ENCODE measurements around the gene LSM7. TPM values are rescaled to one million over a fixed set of nuclear protein-coding genes. Genes with fewer than 3 reads are reported as not detected.

The LSM7 gene
- total RNA-seq, 3 donors from 2014 or later (not counting 1 experiment from before 2014, with no cell fraction given) = 52.0 to 80.2 (median 77.4) TPM

DNA sequence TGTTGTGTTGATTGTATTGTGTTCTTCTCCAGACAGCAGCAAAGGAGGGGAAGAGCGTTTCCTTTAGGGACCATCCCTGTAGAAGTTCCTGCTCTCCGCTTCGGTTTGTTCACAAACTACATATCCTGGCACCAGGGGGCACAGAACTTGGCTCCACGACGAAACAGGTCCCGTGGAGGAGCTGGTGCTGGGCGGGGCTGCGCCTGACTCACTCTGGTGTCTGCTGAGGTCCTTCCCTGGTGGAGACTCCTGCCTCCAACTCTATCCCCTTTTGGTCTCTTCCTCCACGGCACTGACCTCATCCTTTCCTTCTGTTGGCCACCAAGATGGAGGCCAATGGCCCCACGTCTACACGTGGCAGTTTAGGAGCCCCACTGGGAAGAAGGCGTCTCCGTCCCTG, 46.4 kb upstream of the LSM7 start:
- Mint-ChIP-seq H3K27ac (no peak overlapping the region), H3K4me3 (no peak overlapping the region), H3K27me3 (ENCODE audit: low read depth in 2 of 2) (peaks cover 5 to 12% of the 10 kb centered on the region in 2 donors), H3K4me1 (no peaks in the 10 kb centered on the region), H3K9me3 (peaks cover 2% of the 10 kb centered on the region in 2 donors), H3K36me3 (no peaks in the 10 kb centered on the region)
- H3K27me3 ChIP-seq (ENCODE audit: control insufficient read depth, insufficient read depth, low read length) = no peaks in the 10 kb centered on the region
- no peak for DNase-seq
- H3K4me1 ChIP-seq (ENCODE audit: control insufficient read depth, insufficient read depth, low read length) = no peaks in the 10 kb centered on the region
- no peak overlapping the region for H3K4me3 ChIP-seq (ENCODE audit: low read length)
- H3K9me3 ChIP-seq (ENCODE audit: control insufficient read depth, insufficient read depth, low read length) = peaks cover 2% of the 10 kb centered on the region
- TF ChIP-seq, protein P1, sequence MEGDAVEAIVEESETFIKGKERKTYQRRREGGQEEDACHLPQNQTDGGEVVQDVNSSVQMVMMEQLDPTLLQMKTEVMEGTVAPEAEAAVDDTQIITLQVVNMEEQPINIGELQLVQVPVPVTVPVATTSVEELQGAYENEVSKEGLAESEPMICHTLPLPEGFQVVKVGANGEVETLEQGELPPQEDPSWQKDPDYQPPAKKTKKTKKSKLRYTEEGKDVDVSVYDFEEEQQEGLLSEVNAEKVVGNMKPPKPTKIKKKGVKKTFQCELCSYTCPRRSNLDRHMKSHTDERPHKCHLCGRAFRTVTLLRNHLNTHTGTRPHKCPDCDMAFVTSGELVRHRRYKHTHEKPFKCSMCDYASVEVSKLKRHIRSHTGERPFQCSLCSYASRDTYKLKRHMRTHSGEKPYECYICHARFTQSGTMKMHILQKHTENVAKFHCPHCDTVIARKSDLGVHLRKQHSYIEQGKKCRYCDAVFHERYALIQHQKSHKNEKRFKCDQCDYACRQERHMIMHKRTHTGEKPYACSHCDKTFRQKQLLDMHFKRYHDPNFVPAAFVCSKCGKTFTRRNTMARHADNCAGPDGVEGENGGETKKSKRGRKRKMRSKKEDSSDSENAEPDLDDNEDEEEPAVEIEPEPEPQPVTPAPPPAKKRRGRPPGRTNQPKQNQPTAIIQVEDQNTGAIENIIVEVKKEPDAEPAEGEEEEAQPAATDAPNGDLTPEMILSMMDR (IDR thresholded peaks at IDR 0.05) = no peak
- no peaks in the 10 kb centered on the region for H3K36me3 ChIP-seq (ENCODE audit: control insufficient read depth, insufficient read depth, low read length)
- ATAC-seq = no peak
- 92% methylated on average over 13 of the region's 13 CpGs for WGBS (ENCODE audit: insufficient coverage)
- H3K27ac ChIP-seq (ENCODE audit: low read length) = no peak overlapping the region
- intact Hi-C loops (cut with micrococcal nuclease) = no loop called here

DNA sequence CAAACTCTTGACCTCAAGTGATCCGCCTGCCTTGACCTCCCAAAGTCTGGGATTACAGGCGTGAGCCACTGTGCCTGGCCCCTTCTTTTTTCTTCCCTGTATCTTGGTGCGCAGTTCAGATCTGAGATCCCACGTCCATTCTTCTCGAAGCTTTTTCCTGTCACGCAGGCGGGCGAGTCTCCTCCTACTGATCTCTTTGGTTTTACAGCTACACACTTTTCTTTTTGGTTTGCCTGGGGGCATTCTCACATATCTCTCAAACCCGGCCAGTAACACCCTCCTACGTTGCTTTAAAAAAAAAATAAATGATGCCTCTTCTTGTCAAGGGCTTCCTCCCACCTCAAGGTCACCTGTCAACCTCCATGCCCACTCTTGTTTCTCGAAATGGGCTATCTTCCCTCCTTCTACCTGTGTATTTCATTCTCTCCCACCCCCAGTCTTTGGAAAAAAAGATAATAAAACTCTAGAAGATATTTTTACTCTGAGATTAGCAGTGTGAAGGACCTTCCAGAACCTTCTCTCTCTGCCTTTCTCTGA, 43.8 kb upstream of the LSM7 start:
- intact Hi-C loops (cut with micrococcal nuclease) = no loop called here
- Histone ChIP-seq H3K36me3 (ENCODE audit: control insufficient read depth, insufficient read depth, low read length) (no peaks in the 10 kb centered on the region), H3K27me3 (ENCODE audit: control insufficient read depth, insufficient read depth, low read length) (no peaks in the 10 kb centered on the region), H3K9me3 (ENCODE audit: control insufficient read depth, insufficient read depth, low read length) (peaks cover 6% of the 10 kb centered on the region), H3K4me1 (ENCODE audit: control insufficient read depth, insufficient read depth, low read length) (no peaks in the 10 kb centered on the region), H3K4me3 (ENCODE audit: low read length) (no peak overlapping the region), H3K27ac (ENCODE audit: low read length) (no peak overlapping the region)
- no peaks in the 10 kb centered on the region for H3K4me1 Mint-ChIP-seq
- TF ChIP-seq, protein P1 (IDR thresholded peaks at IDR 0.05) = no peak
- 83% methylated on average over 11 of the region's 11 CpGs for WGBS (ENCODE audit: insufficient coverage)
- no peak overlapping the region for H3K4me3 Mint-ChIP-seq
- H3K36me3 Mint-ChIP-seq = no peaks in the 10 kb centered on the region
- H3K27ac Mint-ChIP-seq = no peak overlapping the region
- H3K9me3 Mint-ChIP-seq = no peaks in the 10 kb centered on the region
- peaks cover 5 to 11% of the 10 kb centered on the region in 2 donors for H3K27me3 Mint-ChIP-seq (ENCODE audit: low read depth in 2 of 2)
- ATAC-seq (no peak), DNase-seq (no peak)

DNA sequence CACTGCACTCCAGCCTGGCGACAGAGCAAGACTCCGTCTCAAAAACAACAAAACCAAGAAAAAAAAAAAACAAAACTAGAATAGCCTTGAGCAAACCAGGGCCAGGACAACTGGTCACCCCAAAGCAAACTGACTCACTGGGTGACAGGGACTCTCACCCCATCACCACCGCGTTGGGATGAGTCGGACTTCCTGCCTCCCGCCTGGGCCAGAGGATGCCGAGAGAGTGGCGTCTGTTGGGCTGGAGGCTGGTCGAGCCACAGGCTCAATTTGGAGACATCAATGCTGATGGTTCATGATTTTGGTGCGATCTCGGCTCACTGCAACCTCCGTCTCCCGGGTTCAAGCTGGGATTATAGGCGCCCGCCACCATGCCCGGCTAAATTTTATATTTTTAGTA, 43.3 kb upstream of the LSM7 start:
- Histone ChIP-seq H3K27me3 (ENCODE audit: control insufficient read depth, insufficient read depth, low read length) (no peaks in the 10 kb centered on the region), H3K27ac (ENCODE audit: low read length) (no peak overlapping the region), H3K4me3 (ENCODE audit: low read length) (no peak overlapping the region), H3K36me3 (ENCODE audit: control insufficient read depth, insufficient read depth, low read length) (no peaks in the 10 kb centered on the region), H3K9me3 (ENCODE audit: control insufficient read depth, insufficient read depth, low read length) (peaks cover 6% of the 10 kb centered on the region), H3K4me1 (ENCODE audit: control insufficient read depth, insufficient read depth, low read length) (no peaks in the 10 kb centered on the region)
- Mint-ChIP-seq H3K4me1 (no peaks in the 10 kb centered on the region), H3K9me3 (no peaks in the 10 kb centered on the region), H3K27ac (no peak overlapping the region), H3K4me3 (no peak overlapping the region), H3K36me3 (no peaks in the 10 kb centered on the region), H3K27me3 (ENCODE audit: low read depth in 2 of 2) (peaks cover 5 to 11% of the 10 kb centered on the region in 2 donors)
- TF ChIP-seq, protein P1 (IDR thresholded peaks at IDR 0.05) = no peak
- WGBS (ENCODE audit: insufficient coverage) = 83% methylated on average over 16 of the region's 16 CpGs
- no peak for ATAC-seq
- no peak for DNase-seq
- intact Hi-C loops (cut with micrococcal nuclease) = no loop called here

All from natural killer cell (primary cell).